ENCODE results near the gene DNTTIP2.
"Not testable (repeated sequence)": the region's sequence is repeated elsewhere in the genome, so short reads cannot be mapped to it uniquely, and the experiment has no call there.

DNTTIP2 gene

DNA sequence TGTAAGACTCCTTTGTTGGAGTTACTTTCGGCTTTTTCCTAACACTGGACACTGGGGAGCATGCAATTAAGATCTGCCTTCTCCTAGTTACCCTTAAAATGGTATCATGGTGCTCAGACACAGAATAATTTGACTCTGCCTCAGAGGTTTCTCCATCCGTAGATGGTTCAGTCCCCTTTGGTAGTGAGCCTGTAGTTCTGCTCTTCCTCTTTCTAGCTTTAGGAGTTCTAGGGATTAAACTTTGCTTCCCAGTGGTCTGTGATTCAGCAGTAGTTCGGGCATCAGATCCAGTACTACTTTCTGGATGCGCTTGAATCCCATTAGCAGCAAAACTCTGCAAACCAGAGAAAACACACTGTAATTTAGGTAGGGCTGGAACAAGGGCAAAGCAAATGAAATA lies 1.5 kb downstream of the DNTTIP2 start:
- DNase-seq (ENCODE audit: low read depth in 2 of 2) = no peak

DNA sequence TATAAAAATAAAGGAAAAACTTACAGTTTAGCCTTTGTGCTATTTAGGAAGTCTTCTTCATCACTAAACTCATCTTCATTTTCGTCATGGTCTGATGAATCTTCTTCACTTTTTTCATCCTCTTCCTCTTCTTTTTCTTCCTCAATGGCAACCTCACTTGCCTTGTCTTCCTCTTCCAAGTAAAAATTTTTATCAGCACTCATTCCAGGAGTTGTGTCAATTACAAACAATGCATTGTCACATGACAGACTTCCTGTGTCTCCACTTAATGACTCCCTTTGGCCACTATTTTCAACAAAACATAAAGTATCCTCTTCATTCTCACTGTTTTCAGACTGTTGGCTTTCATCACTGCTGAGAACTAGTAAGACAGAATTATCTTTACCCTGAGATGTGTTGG lies 2.8 kb downstream of the DNTTIP2 start:
- DNase-seq (ENCODE audit: low read depth in 2 of 2) = no peak

DNA sequence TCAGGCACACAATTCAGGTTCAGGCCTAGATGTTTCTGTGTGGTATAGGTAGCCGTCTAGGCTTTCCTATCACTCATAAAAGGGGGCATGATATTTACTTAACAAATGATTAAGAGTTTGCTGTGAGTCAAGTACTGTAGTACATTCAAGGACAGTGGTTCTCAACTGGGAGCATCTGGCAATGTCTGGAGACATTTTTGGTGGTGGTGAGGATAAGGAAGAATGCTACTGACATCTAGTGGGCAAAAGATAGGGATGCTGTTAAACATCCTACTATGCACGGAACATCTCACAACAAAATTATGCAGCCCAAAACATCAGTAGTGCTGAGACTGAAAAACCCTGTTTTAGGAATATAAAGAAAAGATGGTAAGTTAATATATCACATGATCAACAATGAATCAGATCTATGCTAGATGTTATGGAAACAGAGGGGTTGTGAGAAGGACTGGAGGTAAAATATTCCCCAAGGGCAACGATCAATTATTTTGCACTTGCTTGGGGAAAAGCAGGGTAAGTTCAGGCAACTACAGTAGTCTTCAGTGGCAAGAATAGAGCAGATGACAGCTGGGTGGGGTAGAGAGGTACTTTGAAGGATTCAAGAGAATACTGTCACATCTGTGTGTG lies 4.9 kb downstream of the DNTTIP2 start:
- DNase-seq (ENCODE audit: low read depth in 2 of 2) = no peak

DNA sequence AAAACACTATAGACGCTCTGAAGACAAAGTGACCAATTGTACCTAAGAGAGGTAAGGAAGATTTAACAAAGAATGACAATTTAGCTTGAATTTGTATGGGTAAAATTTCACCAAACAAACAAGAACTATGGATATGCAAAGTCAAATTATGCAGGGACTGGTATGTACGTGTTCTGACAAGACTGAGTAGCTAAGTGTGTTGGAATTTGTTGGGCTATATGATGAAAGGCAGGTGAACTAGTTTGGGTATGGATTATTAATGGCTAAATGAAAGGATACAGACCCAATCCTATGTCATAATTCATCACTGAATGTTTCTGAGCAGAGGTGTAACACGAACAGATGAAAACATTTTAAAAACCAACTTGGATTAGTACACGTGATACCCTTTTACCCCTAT lies 7.6 kb downstream of the DNTTIP2 start:
- no peak for DNase-seq (ENCODE audit: low read depth in 2 of 2)

DNA sequence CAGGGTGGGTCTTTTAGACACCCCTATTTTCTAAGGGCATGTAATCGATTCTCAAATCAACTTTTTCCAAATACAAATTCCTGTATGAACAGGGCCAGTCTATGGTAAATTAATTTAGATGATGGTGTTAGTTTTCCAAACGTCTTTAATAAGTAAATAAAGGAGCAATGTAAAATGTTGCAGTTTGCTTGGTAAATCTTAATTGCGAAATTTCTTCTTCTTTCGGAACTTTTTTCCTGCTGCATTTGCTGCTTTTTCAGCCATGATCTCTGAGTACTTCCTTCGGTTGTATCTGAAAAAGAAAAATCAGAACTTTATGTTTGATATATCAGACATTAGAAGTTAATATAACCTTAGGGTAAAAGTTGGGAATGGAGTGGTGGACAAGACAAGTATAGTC lies 9.4 kb downstream of the DNTTIP2 start:
- no peak for DNase-seq (ENCODE audit: low read depth in 2 of 2)

DNA sequence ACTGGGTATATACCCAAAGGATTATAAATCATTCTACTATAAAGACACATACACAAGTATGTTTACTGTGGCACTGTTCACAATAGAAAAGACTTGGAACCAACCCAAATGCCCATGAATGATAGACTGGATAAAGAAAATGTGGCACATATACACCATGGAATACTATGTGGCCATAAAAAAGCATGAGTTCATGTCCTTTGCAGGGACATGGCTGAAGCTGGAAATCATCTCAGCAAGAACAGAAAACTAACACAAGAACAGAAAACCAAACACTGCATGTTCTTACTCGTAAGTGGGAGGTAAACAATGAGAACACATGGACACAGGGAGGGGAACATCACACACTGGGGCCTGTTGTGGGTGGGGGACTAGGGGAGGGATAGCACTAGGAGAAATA lies 10.5 kb downstream of the DNTTIP2 start:
- not testable (repeated sequence) for DNase-seq (ENCODE audit: low read depth in 2 of 2)

DNA sequence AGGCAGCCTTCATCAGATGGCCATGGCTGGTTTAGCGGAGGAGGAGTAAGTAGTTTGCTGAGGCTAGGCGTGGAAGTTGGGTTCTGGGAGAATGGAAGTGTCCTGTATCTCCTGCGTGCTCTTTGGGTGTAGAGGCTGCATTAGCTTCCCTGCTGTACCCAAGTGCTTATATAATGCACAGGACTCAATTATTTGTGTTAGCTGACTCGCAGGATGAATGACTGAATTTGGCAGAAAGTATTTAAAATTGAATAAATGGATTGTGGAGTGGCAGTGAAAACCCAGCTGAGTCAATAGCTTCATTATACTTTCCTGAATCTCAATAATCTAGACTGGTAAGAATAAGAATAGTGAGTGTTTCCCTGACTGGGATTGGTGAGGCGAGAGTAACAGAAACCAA lies 13.8 kb downstream of the DNTTIP2 start:
- no peak for DNase-seq (ENCODE audit: low read depth in 2 of 2)

DNA sequence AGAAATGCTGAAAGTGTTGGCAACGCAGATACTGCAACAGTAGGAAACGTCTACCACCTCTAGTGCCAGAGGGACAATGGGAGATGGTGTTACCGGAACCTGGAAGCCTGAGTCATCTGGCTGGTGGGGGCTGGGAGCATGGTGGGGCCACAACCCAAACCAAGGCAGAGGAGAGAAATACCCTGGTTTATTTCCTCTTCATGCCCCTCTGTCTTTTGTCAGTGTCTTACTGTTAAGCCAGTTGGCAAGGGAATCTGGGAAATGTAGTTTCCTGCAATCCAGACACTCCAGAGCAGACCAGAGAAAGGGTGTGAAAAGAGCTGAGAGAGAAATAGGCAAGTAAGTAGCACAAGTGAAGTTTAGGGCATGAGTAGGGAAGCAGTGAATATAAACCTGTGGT lies 14.8 kb downstream of the DNTTIP2 start:
- DNase-seq (ENCODE audit: low read depth in 2 of 2) = no peak

DNA sequence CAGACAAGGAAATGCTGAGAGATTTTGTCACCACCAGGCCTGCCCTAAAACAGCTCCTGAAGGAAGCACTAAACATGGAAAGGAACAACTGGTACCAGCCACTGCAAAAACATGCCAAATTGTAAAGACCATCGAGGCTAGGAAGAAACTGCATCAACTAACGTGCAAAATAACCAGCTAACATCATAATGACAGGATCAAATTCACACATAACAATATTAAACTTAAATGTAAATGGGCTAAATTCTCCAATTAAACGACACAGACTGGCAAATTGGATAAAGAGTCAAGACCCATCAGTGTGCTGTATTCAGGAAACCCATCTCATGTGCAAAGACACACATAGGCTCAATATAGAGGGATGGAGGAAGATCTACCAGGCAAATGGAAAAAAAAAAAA lies 21.4 kb downstream of the DNTTIP2 start:
- not testable (repeated sequence) for DNase-seq (ENCODE audit: low read depth in 2 of 2)

DNA sequence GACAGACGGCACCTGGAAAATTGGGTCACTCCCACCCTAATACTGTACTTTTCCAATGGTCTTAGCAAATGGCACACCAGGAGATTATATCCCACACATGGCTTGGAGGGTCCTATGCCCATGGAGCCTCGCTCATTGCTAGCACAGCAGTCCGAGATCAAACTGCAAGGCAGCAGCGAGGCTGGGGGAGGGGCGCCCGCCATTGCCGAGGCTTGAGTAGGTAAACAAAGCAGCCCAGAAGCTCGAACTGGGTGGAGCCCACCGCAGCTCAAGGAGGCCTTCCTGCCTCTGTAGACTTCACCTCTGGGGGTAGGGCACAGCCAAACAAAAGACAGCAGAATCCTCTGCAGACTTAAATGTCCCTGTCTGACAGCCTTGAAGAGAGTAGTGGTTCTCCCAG lies 23.0 kb downstream of the DNTTIP2 start:
- not testable (repeated sequence) for DNase-seq (ENCODE audit: low read depth in 2 of 2)

DNA sequence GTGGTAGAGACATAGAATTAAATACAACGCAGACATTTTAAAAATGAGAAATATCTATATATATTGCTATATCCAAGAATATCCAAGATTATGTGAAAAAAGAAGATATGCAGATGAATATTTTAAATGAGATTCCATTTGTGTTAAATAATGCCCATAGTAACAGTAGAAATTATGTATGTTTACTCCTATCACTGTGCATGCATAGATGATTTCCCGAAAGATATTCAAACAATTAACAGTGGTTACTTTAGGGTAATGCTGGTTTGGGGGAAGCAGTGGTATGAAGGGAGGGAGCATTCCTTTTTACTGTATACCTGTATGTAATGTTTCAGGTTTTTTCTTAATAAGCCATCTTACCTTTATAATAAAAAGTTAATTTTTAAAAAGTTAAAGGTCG lies 25.1 kb downstream of the DNTTIP2 start:
- DNase-seq (ENCODE audit: low read depth in 2 of 2) = no peak

DNA sequence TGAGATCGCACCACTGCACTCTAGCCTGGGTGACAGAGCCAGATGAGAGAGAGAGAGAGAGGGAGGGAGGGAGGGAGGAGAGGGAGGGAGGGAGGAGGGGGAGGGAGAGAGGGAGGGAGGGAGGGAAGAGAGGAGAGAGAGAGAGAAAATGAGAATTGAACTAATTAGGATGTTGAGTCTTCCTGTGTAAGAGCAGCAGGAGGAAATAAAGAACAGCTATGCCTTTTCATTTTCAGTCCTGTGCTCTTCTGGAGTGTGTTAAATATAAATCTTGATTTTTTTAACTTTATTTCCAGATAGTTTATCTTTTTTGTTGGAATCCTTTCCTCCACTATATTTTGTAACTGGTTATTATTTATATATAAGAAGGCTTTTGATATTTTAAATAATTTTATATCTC lies 27.1 kb downstream of the DNTTIP2 start:
- no peak for DNase-seq (ENCODE audit: low read depth in 2 of 2)

DNA sequence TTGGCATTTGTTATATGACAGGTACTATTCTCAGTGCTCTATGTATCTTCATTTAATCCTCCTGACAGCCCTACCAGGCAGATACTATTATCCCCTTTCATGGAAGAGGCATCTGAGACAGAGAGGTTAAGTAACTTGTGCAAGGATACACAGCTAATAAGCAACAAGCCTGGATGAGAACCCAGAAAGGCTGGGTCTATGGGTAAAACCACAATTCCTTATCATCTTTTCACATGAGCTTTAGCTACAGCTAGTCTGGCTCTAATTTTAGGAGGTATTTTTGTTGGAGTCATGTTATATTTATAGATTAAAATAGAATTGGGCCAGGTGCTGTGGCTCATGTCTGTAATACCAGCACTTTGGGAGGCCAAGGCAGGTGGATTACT lies 27.7 kb downstream of the DNTTIP2 start:
- DNase-seq (ENCODE audit: low read depth in 2 of 2) = no peak

DNA sequence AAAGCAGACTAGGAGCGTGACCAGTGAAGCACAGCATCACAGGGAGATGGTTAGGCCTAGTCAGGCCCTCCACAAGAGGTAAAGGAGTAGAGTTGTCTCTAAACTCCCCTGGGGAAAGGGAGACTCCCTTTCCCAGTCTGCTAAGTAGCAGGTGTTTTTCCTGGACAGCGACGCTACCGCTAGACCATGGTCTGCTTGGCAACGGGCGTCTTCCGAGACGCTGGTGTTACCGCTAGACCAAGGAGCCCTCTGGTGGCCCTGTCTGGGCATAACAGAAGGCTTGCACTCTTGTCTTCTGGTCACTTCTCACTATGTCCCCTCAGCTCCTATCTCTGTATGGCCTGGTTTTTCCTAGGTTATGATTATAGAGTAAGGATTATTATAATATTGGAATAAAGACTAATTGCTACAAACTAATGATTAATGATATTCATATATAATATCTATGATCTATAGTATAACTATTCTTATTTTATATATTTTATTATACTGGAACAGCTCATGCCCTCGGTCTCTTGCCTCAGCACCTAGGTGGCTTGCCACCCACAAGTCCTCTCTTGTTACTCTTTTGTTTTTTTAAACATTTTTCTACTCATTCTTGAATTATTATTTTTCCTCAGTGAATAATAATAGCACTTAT lies 28.2 kb downstream of the DNTTIP2 start:
- DNase-seq (ENCODE audit: low read depth in 2 of 2) = peak; percentile 24 to 37

DNA sequence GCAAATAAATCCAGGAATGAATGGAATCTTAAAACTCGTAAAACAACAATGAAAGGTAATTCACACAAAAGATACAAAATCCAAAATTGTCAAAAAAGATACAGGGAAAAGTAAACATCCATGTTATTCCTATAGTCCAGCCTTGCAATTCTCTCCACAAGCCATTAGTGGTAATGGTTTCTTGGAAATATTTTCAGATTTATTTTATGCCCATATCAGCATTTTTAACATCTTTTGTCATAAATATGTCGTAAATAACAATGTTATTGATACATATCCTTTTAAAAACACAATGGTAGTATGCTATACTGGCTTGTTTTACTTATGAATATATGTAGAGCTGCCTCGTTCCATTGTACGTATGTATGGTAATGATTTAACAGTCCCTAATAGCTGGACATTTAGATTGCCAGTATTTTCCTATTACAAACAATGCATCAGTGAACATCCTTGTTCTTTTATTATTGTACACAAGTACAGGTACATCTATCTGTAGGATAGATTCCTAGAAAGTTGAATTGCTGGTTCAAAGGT lies 30.6 kb downstream of the DNTTIP2 start:
- no peak for DNase-seq (ENCODE audit: low read depth in 2 of 2)

DNA sequence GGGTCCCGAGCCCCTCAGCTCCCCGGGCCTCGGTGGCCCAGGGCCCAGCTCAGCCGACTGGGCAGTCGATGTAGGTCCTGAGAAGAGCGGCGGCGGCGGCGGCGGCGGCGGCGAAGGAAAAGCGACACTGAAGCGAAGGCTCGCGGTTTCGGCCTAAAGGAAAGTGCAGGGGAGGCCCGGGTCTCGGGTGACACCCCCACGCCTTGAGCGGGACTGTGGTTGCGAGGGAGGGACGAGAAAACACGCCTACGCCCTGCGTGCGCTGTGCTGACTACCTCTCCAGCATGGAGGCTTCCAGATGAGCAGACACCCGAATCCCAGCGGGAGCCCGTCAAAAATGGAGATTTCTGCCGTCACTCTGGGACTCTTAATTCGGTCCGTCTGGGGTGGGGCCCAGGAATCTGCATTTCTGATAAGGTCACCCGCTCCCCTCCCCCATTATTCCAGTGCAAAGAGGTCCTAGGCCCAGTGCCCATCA lies 31.2 kb downstream of the DNTTIP2 start:
- peak; percentile 58 to 62 for DNase-seq (ENCODE audit: low read depth in 2 of 2)

DNA sequence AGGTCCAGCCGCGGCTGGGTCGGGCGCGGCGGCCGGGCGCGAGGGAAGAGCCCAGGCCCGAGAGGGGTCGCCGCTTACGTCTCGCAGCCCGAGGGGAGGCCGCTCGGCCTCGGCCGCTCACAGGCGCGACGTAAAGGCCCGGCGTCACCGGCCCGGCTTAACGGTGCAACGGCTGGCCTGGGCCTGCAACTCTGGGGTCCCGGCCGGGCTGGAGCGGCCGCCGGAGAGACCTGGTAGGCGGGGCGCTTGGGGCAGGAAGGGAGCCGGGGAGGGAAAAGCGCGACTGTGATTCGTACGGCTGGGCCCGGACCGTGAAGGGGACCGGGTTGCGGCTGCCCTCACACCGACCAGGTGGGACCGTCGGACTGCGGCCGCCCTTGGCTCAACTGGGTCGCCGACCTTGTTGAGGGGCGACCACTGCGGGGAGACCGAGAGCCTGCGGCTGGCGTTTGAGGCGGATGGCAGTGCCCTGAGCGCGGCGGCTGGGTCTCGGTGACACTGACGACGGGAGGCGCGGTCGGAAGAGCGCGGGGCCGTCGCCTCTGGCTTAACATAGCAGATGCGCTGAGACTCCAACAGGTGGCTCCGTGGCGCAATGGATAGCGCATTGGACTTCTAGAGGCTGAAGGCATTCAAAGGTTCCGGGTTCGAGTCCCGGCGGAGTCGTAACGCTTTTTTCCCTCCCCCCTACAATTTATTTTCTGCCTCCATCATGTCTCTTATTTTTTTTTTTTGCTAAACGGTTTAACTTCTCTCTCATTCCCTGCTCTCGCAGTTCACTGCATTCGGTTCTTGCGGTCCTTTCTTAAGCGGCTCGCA lies 31.8 kb downstream of the DNTTIP2 start:
- DNase-seq (ENCODE audit: low read depth in 2 of 2) = peak; percentile 82 to 89

DNA sequence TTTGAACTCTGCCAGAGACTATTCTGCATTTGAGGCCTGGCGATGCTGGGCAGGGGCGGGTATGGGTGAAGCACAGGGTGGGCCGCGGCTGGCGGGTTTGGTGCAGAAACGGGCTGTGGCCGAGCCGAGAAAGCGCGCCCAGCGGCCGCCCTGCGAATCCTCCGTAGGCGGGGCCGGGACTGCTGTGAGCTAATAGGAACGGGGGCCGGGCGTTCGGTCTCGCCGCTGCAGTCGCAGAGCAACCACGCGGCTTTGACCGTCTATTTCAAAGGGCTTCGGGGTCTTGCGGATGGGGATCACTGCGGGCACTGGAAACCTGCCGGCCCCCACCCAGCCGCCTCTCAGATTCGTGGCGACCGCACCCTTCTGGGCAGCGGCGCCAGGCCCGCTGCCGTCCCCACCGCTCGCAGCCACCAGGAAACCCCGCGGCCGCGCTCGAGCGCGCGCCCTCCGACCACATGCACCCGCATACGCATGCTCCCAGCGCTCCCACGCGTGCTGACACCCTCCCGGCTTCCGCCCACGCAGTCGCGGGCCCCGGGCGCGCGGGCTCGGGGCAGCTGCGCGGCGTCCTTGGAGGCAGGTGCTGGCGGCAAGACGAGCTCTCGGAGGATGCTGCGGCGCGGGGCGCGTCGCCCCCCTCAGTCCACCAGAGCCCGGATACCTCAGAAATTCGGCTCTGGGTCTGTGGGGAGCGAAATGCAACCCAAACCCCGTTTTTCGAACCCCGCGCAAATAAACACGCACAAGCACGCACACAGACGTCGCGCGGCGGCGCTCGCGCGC lies 32.6 kb downstream of the DNTTIP2 start:
- DNase-seq (ENCODE audit: low read depth in 2 of 2) = peak; percentile 74 to 85

DNA sequence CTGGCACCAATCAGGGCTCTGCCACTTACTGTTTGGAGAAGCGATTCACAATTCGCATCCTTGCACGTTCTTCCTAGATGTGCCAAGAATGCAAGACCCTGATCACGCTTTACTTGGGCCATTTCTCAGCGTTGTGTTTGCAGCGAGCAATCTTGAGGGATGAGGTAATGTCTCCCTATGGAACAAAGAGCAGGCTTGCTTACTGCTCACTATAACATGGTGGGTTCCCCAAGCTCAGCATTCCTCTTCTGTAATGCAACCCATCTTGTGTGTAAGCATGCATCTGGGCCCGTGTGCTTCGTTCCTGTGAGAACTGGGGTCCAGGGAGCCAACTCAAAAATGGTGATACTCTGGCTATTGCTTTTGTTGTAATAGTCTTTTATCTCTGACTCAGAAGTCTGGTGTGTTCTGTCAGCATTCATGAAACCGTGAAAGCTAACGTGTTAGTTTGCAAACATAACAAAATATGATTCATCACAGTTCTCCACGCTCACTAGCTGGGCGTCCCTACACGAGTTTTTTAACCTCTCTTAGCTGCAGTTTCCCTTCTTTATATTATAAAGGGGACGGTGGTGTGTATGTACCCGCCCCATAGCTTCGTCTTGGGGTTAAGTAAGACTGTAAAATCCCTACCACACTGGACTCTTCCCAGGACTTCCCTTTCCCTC lies 33.3 kb downstream of the DNTTIP2 start:
- peak; percentile 9 to 16 for DNase-seq (ENCODE audit: low read depth in 2 of 2)

DNA sequence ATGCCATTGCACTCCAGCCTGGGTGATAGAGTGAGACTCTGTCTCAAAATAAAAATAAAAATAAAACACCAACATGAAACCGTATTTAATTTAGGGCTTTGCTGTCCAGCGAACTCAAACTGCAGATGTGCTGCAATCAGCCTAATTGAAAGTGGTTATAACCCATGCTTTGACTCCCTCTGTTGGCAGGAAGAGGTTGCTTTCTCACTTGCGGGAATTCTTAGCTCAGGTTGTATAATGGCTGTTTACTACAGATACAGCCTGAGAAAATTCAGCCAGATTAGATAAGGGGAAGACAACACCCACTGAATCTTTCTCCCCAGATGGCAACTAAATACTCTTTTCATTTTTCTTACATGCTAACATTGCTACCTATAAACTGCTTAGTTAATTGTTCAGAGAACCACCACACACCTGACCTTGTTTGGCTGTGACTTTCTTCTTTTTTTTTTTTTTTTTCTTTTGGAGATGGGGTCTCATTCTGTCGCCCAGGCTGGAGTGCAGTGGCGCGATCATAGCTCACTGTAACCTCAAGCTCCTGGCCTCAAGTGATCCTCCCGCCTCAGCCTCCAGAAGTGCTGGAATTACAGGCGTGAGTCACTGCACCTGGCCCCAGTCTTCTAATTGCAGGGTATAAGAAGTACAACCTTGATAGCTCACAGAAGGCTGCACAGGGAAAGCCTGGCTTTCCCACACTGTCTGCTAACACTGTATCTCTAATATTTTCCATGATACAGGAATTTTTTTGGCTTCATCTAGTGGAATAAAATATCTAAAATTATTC lies 34.6 kb downstream of the DNTTIP2 start:
- peak in 1 of 2 donors; percentile 30 for DNase-seq (ENCODE audit: low read depth in 2 of 2)
